ENCODE data around the gene ENTREP1. TPM values are rescaled to one million over a fixed set of nuclear protein-coding genes. Genes with fewer than 3 reads are reported as not detected.

Gene ENTREP1
- total RNA-seq, 1 donor from 2014 or later = 22.1 TPM

- H3K36me3 ChIP-seq = no peaks in the 10 kb centered on the region
- DNase-seq = no peak
- intact Hi-C loops (cut with micrococcal nuclease) = no loop called here
- no peaks in the 10 kb centered on the region for H3K9me3 ChIP-seq (replicated peaks)
- H3K27me3 ChIP-seq (ENCODE audit: low read depth) = no peaks in the 10 kb centered on the region
- peak overlapping the region; percentile 50 for H3K4me3 ChIP-seq
- no peak overlapping the region for H3K27ac ChIP-seq (replicated peaks)
- H3K4me1 ChIP-seq = peaks cover 8% of the 10 kb centered on the region
- no peak for TF ChIP-seq CTCF (IDR thresholded peaks at IDR 0.05; ENCODE audit: borderline replicate concordance)
Observed at GRCh38 chr9:69411931-69412740, 87.1 kb downstream of the ENTREP1 start.

GRCh38 chr9:69412741-69413150 lies 87.7 kb downstream of the ENTREP1 start:
- Histone ChIP-seq H3K4me3 (peak overlapping the region; percentile 50), H3K36me3 (no peaks in the 10 kb centered on the region), H3K27ac (replicated peaks) (no peak overlapping the region), H3K4me1 (peaks cover 8% of the 10 kb centered on the region), H3K9me3 (replicated peaks) (no peaks in the 10 kb centered on the region), H3K27me3 (ENCODE audit: low read depth) (no peaks in the 10 kb centered on the region)
- intact Hi-C loops (cut with micrococcal nuclease) = no loop called here
- TF ChIP-seq CTCF (IDR thresholded peaks at IDR 0.05; ENCODE audit: borderline replicate concordance) = peak; percentile 75
- peak; percentile 69 for DNase-seq

- Histone ChIP-seq H3K4me1 (no peaks in the 10 kb centered on the region), H3K27ac (replicated peaks) (no peak overlapping the region), H3K9me3 (replicated peaks) (no peaks in the 10 kb centered on the region), H3K27me3 (ENCODE audit: low read depth) (peaks cover 9% of the 10 kb centered on the region), H3K4me3 (no peak overlapping the region), H3K36me3 (no peaks in the 10 kb centered on the region)
- no peak for DNase-seq
- TF ChIP-seq CTCF (IDR thresholded peaks at IDR 0.05; ENCODE audit: borderline replicate concordance) = no peak
- intact Hi-C loops (cut with micrococcal nuclease) = loop anchor here (10.0 kb wide), 1 partner anchor 464 kb away; no protein-coding TSS in a partner anchor
Observed at GRCh38 chr9:69420611-69421270, 95.7 kb downstream of the ENTREP1 start.

- Histone ChIP-seq H3K27me3 (ENCODE audit: low read depth) (peaks cover 9% of the 10 kb centered on the region), H3K27ac (replicated peaks) (no peak overlapping the region), H3K4me1 (no peaks in the 10 kb centered on the region), H3K4me3 (no peak overlapping the region), H3K36me3 (no peaks in the 10 kb centered on the region), H3K9me3 (replicated peaks) (no peaks in the 10 kb centered on the region)
- intact Hi-C loops (cut with micrococcal nuclease) = loop anchor here (2.0 to 10.0 kb wide), 2 partner anchors 127 to 463 kb away; no protein-coding TSS in a partner anchor
- peak; percentile 82 for TF ChIP-seq CTCF (IDR thresholded peaks at IDR 0.05; ENCODE audit: borderline replicate concordance)
- no peak for DNase-seq
Observed at GRCh38 chr9:69421908-69422801, 97.1 kb downstream of the ENTREP1 start.
